SK-N-SH (cell line): ENCODE measurements around the gene RHOG.

Experiments used
- CTCF ChIP-seq: fragments of 200-600 bp; sonication (generic); IDR thresholded peaks from 2 replicates; pipeline ENCODE4 v1.6.1; 2017; ENCODE audit warnings: antibody characterized with exemption, mild to moderate bottlenecking, moderate library complexity
- REST ChIP-seq: IDR thresholded peaks from 2 replicates; pipeline ENCODE4 v1.6.1; 2012; ENCODE audit warnings: mild to moderate bottlenecking, low read depth, low read length, moderate library complexity

DNA sequence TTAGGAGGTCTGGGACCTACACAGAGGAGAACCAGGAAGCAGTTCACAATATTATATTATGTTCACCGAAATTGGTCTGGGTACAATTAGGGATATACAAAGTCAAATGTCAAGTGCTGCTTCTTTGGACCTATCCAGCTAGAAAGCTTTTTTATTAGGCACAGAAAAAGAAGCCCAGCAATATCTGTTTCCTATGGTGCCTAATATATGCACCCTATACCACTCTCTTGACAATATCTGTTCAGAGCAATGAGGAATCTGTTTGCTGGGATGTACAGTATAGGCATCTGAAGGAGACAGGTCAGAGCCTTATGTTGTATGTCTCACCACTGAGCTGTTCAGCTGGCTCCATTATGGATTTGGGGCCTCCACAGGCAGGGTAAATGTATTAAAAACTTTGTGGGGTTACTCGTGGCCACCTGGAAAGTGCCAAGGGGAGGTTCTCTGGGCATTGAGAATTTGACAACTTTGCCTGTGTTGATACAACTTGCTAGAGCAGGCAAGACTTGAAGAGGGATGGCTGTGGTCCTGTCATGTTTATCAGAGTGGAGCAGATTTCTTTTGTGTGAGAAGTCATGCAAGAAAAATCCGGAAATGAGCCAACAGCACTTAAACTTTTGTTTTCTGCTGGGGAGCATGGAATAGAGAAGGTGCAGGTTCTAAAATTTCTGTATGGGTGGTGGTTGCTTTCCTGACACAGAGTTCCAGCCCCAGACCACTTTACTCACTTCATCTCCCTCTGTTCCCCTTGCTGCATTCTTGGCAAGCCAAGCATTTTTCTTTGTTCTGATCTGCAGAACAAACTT lies 24.8 kb upstream of the RHOG start:
- TF ChIP-seq CTCF (no peak), REST (no peak)
